ENCODE measurements around the gene KRTAP5-6.

Gene KRTAP5-6

DNA sequence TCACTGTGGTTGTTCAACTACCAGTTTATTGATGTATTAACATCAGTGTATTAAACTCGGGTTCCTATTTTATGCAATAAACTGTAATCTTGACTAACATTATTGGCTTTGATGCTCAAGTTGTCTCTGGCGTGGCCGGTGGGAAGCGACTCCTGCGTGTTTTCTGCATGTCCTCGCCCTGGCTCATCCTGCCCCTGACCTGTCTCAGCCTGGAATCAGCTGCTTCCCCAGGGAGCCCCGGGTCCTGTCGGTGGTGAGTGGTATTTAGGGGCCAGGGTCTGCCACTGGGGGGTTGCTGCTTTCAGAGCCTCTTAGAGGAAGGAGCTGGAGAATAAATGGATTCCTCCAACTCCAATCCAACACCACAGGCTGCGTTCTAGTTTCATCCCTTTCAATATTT lies 30.9 kb downstream of the KRTAP5-6 start:
- H3K27me3 ChIP-seq (ENCODE audit: control insufficient read depth in 2 of 2, insufficient read depth in 2 of 2, low read length in 2 of 2): peaks cover 6 to 41% of the 10 kb centered on the region in 2 donors
- no peak overlapping the region for H3K9ac ChIP-seq (ENCODE audit: low read depth in 1 of 2, low read length in 2 of 2)
- H3K4me3 ChIP-seq (ENCODE audit: low read length in 2 of 2): no peak overlapping the region
- no peaks in the 10 kb centered on the region for H3K9me3 ChIP-seq (ENCODE audit: control insufficient read depth in 2 of 2, low read length in 2 of 2)
- H3K36me3 ChIP-seq (ENCODE audit: control insufficient read depth in 2 of 2, insufficient read depth in 2 of 2, low read length in 2 of 2): no peaks in the 10 kb centered on the region
- no peak overlapping the region for H3K27ac ChIP-seq (ENCODE audit: low read depth in 2 of 2, low read length in 2 of 2)
- H3K4me1 ChIP-seq (ENCODE audit: control insufficient read depth in 2 of 2, insufficient read depth in 2 of 2, low read length in 2 of 2): no peaks in the 10 kb centered on the region

DNA sequence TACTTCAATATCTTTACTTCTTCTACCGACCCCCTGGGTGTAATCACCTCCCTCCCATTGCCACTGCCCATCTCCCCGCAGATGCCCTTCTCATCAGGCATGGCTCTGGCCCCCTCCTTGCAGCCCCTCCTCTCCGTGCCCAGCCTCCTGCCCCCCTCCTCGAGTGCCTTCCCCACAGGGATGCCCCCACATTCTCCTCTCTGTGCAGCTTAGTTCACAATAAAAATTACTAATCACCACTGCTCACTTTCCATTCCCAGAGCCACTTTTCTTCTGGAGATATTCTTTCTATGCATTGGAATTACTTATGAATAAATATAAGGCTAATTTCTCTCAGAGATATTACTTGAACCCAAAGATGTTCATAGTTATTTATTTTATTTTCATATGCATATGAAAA lies 31.3 kb downstream of the KRTAP5-6 start:
- Histone ChIP-seq H3K9me3 (ENCODE audit: control insufficient read depth in 2 of 2, low read length in 2 of 2) (no peaks in the 10 kb centered on the region), H3K27ac (ENCODE audit: low read depth in 2 of 2, low read length in 2 of 2) (no peak overlapping the region), H3K4me1 (ENCODE audit: control insufficient read depth in 2 of 2, insufficient read depth in 2 of 2, low read length in 2 of 2) (no peaks in the 10 kb centered on the region), H3K27me3 (ENCODE audit: control insufficient read depth in 2 of 2, insufficient read depth in 2 of 2, low read length in 2 of 2) (peaks cover 6 to 37% of the 10 kb centered on the region in 2 donors), H3K4me3 (ENCODE audit: low read length in 2 of 2) (no peak overlapping the region), H3K36me3 (ENCODE audit: control insufficient read depth in 2 of 2, insufficient read depth in 2 of 2, low read length in 2 of 2) (no peaks in the 10 kb centered on the region), H3K9ac (ENCODE audit: low read depth in 1 of 2, low read length in 2 of 2) (no peak overlapping the region)

DNA sequence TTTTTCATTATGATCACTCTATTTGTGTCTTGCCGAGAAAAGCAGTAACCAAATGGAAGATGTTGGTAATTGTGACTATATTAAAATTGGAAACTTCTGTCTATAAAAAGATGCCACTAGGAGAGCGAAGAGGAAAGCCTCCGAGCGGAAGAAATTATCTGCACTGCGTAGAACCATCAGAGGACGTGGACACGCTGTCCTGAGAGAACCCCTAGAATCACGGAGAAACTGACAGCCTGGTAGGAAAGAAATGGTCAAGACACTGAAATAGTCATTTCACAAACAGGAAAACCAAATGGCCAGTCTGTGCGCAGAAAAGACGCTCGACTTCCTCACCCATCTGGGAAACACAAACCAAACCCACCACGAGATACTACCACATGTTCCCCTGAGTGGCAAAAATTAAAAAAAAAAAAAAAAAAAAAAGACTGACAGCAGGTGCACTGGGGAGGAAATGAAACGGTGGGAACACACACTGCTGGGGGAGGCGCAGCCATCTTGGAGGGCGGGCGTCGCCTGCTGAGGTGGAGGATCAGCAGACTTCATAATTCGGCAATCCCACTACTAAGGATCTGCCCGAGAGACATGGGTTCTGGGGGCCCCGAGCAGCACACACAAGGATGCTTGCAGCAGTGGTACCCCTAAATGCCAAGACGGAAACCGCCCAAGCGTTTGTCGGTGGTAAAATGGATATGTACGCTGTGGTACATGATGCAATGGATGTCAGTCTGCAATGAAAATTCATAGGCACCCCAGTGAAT lies 32.1 kb downstream of the KRTAP5-6 start:
- H3K27ac ChIP-seq (ENCODE audit: low read depth in 2 of 2, low read length in 2 of 2): peak overlapping the region in 1 of 2 donors; percentile 23
- no peaks in the 10 kb centered on the region for H3K4me1 ChIP-seq (ENCODE audit: control insufficient read depth in 2 of 2, insufficient read depth in 2 of 2, low read length in 2 of 2)

DNA sequence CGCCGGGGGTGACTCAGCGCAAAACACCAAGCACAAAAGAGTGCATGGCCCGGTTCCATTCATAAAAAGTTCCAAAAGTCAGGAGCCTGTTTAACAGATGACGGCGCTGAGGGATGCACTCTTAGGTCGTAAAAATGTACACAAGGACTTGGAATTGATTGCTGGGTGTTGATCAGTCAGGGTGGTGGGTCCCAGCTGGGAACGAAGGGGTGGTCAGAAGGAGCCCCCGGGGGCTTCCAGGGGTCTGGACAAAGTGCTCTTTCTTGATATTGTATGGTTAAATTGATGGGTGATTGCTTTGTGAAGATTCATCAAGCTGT lies 32.7 kb downstream of the KRTAP5-6 start:
- Histone ChIP-seq H3K4me3 (ENCODE audit: low read length in 2 of 2) (no peak overlapping the region), H3K9ac (ENCODE audit: low read depth in 1 of 2, low read length in 2 of 2) (no peak overlapping the region), H3K9me3 (ENCODE audit: control insufficient read depth in 2 of 2, low read length in 2 of 2) (no peaks in the 10 kb centered on the region), H3K4me1 (ENCODE audit: control insufficient read depth in 2 of 2, insufficient read depth in 2 of 2, low read length in 2 of 2) (no peaks in the 10 kb centered on the region), H3K27me3 (ENCODE audit: control insufficient read depth in 2 of 2, insufficient read depth in 2 of 2, low read length in 2 of 2) (peaks cover 6 to 37% of the 10 kb centered on the region in 2 donors), H3K27ac (ENCODE audit: low read depth in 2 of 2, low read length in 2 of 2) (no peak overlapping the region), H3K36me3 (ENCODE audit: control insufficient read depth in 2 of 2, insufficient read depth in 2 of 2, low read length in 2 of 2) (no peaks in the 10 kb centered on the region)

More for the DNA sequence above, 32.1 kb downstream of the KRTAP5-6 start:
- no peaks in the 10 kb centered on the region for H3K9me3 ChIP-seq (ENCODE audit: control insufficient read depth in 2 of 2, low read length in 2 of 2)
- no peaks in the 10 kb centered on the region for H3K36me3 ChIP-seq (ENCODE audit: control insufficient read depth in 2 of 2, insufficient read depth in 2 of 2, low read length in 2 of 2)
- peaks cover 6 to 37% of the 10 kb centered on the region in 2 donors for H3K27me3 ChIP-seq (ENCODE audit: control insufficient read depth in 2 of 2, insufficient read depth in 2 of 2, low read length in 2 of 2)
- H3K9ac ChIP-seq (ENCODE audit: low read depth in 1 of 2, low read length in 2 of 2): no peak overlapping the region
- H3K4me3 ChIP-seq (ENCODE audit: low read length in 2 of 2): peak overlapping the region in 1 of 2 donors; percentile 20

DNA sequence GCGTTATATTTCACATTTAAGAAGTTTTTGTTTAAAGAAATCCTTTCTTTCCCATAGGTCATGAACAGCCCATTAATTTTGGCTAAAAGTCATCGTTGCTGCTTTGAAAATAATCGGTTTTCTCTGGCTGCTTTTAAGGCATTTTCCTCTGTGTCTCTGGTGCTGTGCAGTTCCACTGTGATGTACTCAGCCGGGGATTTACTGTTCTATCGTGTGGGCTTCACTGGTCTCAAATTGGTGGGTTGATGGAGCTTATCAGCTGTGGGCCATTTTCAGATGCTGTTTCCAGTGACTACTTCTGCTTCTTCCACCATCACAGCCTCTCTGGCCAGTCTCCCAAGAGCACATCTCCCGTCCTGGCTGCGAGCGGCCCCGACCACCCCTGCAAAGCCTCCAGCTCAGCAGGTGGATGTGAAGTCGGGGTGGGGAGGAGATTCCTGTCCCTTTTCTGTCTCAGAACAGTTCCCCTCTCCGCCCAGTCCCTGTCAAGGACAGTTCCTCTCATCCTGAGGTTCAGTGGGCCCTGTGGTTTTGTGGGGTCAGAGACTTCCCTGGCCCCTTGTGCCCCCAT lies 33.1 kb downstream of the KRTAP5-6 start:
- no peaks in the 10 kb centered on the region for H3K9me3 ChIP-seq (ENCODE audit: control insufficient read depth in 2 of 2, low read length in 2 of 2)
- no peaks in the 10 kb centered on the region for H3K4me1 ChIP-seq (ENCODE audit: control insufficient read depth in 2 of 2, insufficient read depth in 2 of 2, low read length in 2 of 2)
- H3K36me3 ChIP-seq (ENCODE audit: control insufficient read depth in 2 of 2, insufficient read depth in 2 of 2, low read length in 2 of 2): no peaks in the 10 kb centered on the region
- no peak overlapping the region for H3K27ac ChIP-seq (ENCODE audit: low read depth in 2 of 2, low read length in 2 of 2)
- peaks cover 6 to 37% of the 10 kb centered on the region in 2 donors for H3K27me3 ChIP-seq (ENCODE audit: control insufficient read depth in 2 of 2, insufficient read depth in 2 of 2, low read length in 2 of 2)
- H3K4me3 ChIP-seq (ENCODE audit: low read length in 2 of 2): no peak overlapping the region
- no peak overlapping the region for H3K9ac ChIP-seq (ENCODE audit: low read depth in 1 of 2, low read length in 2 of 2)

DNA sequence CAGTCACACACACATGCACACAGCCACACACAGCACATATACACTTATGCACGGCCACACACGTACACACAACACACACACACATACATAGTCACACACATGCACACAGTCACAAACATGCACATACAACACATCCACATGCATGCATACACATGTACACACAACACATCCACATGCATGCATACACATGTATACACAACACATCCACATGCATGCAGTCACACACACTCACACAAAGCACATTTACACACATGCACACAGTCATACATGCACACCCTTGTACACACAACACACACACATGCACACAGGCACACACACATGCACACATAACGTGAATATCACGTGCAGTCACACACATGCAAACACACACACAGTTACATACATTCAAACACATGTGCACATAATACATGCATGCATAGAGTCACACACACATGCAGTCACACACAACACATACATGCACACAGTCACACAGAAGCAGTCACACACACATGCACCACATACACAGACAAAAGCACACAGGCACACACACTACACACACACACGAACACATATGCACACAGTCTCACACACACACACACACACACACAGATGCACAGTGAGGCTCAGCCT lies 34.6 kb downstream of the KRTAP5-6 start:
- H3K27me3 ChIP-seq (ENCODE audit: control insufficient read depth in 2 of 2, insufficient read depth in 2 of 2, low read length in 2 of 2): peaks cover 6 to 32% of the 10 kb centered on the region in 2 donors
- no peak overlapping the region for H3K4me3 ChIP-seq (ENCODE audit: low read length in 2 of 2)
- no peaks in the 10 kb centered on the region for H3K4me1 ChIP-seq (ENCODE audit: control insufficient read depth in 2 of 2, insufficient read depth in 2 of 2, low read length in 2 of 2)
- H3K9ac ChIP-seq (ENCODE audit: low read depth in 1 of 2, low read length in 2 of 2): no peak overlapping the region
- no peaks in the 10 kb centered on the region for H3K9me3 ChIP-seq (ENCODE audit: control insufficient read depth in 2 of 2, low read length in 2 of 2)
- no peak overlapping the region for H3K27ac ChIP-seq (ENCODE audit: low read depth in 2 of 2, low read length in 2 of 2)
- no peaks in the 10 kb centered on the region for H3K36me3 ChIP-seq (ENCODE audit: control insufficient read depth in 2 of 2, insufficient read depth in 2 of 2, low read length in 2 of 2)

DNA sequence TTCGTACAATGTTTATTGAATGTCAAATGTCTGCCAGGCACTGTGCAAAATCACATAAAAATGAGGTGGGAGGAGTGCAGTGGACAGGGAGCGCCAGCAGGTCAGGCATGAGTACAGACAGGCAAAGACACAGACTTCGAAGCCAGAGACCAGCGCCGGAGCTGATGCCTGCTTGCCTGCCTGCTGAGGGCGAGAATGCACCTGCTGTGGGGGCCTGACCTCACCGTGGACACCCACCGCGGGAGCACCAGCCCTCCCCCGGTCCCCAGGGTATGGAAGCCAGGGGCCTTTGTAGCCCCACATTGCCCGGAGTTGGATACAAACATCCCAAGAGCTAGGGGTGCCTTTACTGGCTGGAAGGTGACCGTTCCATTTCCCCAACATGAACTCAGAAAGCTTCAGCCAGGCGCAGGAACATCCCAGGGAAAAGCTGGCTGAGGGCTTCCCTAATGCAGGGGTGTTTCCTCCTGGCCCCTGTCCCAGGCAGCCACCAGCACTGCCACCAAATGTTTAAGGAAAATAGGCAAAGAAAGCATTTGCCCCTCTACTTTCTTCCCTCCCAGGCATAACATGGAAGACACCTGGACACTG lies 35.5 kb downstream of the KRTAP5-6 start:
- no peak overlapping the region for H3K4me3 ChIP-seq (ENCODE audit: low read length in 2 of 2)
- no peaks in the 10 kb centered on the region for H3K4me1 ChIP-seq (ENCODE audit: control insufficient read depth in 2 of 2, insufficient read depth in 2 of 2, low read length in 2 of 2)
- peaks cover 6 to 27% of the 10 kb centered on the region in 2 donors for H3K27me3 ChIP-seq (ENCODE audit: control insufficient read depth in 2 of 2, insufficient read depth in 2 of 2, low read length in 2 of 2)
- no peak overlapping the region for H3K9ac ChIP-seq (ENCODE audit: low read depth in 1 of 2, low read length in 2 of 2)
- H3K27ac ChIP-seq (ENCODE audit: low read depth in 2 of 2, low read length in 2 of 2): no peak overlapping the region
- no peaks in the 10 kb centered on the region for H3K36me3 ChIP-seq (ENCODE audit: control insufficient read depth in 2 of 2, insufficient read depth in 2 of 2, low read length in 2 of 2)
- H3K9me3 ChIP-seq (ENCODE audit: control insufficient read depth in 2 of 2, low read length in 2 of 2): peaks cover 0 to 7% of the 10 kb centered on the region in 2 donors

DNA sequence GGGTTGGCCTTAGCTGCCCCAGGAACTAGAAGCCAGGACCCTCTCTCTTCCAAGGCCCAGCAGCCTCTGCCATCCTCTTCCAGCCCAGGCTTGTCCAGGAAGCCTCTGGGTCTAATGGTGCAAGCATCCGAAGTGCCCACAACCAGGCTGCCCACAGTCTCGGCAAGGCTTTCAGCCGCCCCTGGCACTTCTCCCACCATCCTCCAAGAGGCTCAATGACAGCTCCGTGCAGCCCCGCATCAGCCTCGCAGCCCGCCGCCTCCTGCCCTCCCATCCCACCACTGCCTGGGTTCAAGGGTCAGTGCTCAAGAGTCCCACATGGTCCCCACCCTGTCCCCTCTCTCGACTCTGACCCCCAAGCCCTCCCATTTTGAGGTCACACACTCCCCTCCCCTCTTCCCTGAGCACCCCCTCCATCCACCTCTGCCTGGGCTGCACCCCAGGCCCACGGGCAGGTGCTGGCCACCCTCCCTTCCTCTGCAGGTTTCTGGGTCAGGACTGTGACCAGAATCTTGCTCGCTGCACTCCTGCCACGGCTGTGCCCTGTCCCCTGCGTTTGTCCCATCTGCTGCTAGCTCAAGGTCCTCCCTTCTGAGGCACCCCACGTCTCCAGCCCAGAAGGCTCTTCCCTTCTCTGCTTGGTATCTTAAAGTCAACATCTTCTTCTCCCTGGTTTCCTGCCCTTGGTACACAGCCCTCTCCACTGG lies 36.2 kb downstream of the KRTAP5-6 start:
- H3K36me3 ChIP-seq (ENCODE audit: control insufficient read depth in 2 of 2, insufficient read depth in 2 of 2, low read length in 2 of 2): no peaks in the 10 kb centered on the region
- no peak overlapping the region for H3K4me3 ChIP-seq (ENCODE audit: low read length in 2 of 2)
- no peak overlapping the region for H3K27ac ChIP-seq (ENCODE audit: low read depth in 2 of 2, low read length in 2 of 2)
- no peak overlapping the region for H3K9ac ChIP-seq (ENCODE audit: low read depth in 1 of 2, low read length in 2 of 2)
- peaks cover 0 to 7% of the 10 kb centered on the region in 2 donors for H3K9me3 ChIP-seq (ENCODE audit: control insufficient read depth in 2 of 2, low read length in 2 of 2)
- H3K4me1 ChIP-seq (ENCODE audit: control insufficient read depth in 2 of 2, insufficient read depth in 2 of 2, low read length in 2 of 2): no peaks in the 10 kb centered on the region
- H3K27me3 ChIP-seq (ENCODE audit: control insufficient read depth in 2 of 2, insufficient read depth in 2 of 2, low read length in 2 of 2): peaks cover 6 to 22% of the 10 kb centered on the region in 2 donors

DNA sequence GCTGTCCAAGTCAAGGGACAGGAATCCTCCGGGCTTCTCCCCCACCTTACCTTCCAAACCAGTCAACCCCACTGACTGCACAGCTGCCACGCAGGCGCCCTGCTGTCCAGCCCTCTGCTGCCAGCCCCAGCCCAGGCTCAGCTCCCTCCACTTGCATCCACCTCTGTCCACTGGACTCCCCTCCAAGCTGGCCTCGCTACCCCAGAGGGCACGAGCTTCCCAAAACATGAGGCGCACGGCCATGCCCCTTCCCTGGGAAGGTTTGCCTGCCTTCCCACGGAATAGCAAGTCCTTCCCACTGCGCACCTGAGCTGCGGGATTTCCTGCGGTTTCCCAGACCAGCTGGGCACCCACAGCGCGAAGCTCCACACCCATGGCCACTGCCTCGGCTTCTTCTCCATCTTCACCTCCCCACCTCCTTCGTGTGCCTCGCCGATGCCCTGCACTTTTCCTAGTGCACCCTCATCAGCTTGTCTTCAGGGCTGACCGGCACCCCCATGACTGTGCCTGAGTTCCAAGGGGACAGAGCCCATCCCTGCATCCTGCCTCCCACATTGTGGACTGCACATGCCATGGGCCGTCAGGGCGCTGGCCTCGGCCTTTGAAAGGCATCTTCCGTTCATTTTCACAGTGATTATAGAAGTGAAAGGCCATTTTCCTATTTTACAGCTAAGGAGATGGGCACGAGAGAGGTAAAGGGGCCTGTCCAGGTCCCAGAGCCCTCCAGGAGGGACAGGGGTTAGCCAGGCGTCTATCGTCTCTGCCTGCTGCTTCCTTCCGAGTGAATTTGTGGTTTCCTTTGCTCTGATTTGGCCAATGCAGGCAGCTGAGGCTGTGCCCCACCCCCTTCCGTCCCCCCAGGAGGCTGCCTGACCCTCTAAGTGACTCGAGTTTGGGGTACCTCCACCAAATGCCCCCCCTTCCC lies 37.0 kb downstream of the KRTAP5-6 start:
- Histone ChIP-seq H3K4me3 (ENCODE audit: low read length in 2 of 2) (no peak overlapping the region), H3K27me3 (ENCODE audit: control insufficient read depth in 2 of 2, insufficient read depth in 2 of 2, low read length in 2 of 2) (peaks cover 4 to 20% of the 10 kb centered on the region in 2 donors), H3K4me1 (ENCODE audit: control insufficient read depth in 2 of 2, insufficient read depth in 2 of 2, low read length in 2 of 2) (no peaks in the 10 kb centered on the region), H3K9ac (ENCODE audit: low read depth in 1 of 2, low read length in 2 of 2) (no peak overlapping the region), H3K9me3 (ENCODE audit: control insufficient read depth in 2 of 2, low read length in 2 of 2) (peaks cover 0 to 7% of the 10 kb centered on the region in 2 donors), H3K27ac (ENCODE audit: low read depth in 2 of 2, low read length in 2 of 2) (no peak overlapping the region), H3K36me3 (ENCODE audit: control insufficient read depth in 2 of 2, insufficient read depth in 2 of 2, low read length in 2 of 2) (no peaks in the 10 kb centered on the region)
